ENCODE measurements around the gene TFDP2.

The TFDP2 gene

DNA sequence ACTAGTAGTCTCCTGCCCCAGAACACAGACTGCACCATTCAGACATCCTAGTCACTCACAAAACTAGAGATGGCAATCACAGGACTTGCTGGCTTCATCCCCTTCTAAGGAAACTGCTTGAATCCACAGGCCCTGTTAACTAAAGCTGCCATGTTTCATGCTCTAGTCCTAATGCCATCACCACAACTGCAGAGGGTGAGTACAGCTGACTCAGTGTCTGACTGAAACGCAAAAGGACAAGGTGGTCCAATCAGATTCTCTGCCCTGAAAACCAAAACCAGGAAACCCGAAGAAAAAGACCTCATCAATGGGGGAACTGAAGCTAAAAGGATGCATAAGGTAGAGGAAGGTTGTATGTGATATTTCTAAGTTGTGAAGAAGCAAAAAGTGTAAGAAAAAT lies 25.2 kb upstream of the TFDP2 start:
- TF ChIP-seq EZH2phosphoT487 (IDR thresholded peaks at IDR 0.05; ENCODE audit: low read depth): no peak
- TF ChIP-seq, protein P1, sequence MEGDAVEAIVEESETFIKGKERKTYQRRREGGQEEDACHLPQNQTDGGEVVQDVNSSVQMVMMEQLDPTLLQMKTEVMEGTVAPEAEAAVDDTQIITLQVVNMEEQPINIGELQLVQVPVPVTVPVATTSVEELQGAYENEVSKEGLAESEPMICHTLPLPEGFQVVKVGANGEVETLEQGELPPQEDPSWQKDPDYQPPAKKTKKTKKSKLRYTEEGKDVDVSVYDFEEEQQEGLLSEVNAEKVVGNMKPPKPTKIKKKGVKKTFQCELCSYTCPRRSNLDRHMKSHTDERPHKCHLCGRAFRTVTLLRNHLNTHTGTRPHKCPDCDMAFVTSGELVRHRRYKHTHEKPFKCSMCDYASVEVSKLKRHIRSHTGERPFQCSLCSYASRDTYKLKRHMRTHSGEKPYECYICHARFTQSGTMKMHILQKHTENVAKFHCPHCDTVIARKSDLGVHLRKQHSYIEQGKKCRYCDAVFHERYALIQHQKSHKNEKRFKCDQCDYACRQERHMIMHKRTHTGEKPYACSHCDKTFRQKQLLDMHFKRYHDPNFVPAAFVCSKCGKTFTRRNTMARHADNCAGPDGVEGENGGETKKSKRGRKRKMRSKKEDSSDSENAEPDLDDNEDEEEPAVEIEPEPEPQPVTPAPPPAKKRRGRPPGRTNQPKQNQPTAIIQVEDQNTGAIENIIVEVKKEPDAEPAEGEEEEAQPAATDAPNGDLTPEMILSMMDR (IDR thresholded peaks at IDR 0.05; ENCODE audit: low read depth, low read length): no peak
- no peaks in the 10 kb centered on the region for H3K36me3 ChIP-seq (replicated peaks; ENCODE audit: low read depth, low read length)

DNA sequence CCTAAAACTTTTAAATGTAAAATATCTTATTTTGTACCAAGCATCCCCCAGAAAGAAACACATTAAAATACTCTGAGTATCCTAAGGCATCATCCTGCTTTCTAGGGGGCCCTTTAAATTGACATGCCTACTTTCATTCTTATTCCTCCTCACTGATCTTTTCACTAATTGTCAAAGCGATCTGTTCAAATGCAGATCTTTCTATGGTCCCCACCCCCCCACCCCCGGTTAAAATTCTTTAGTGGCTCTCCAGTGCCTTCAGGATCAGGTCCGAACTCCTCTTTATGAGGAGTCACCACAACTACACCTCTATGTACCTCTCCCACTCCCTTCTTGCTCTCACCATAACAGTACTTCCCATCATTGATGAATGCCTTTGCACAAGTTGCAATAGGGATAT lies 19.2 kb upstream of the TFDP2 start:
- Histone ChIP-seq H3K4me1 (ENCODE audit: low read length) (no peaks in the 10 kb centered on the region), H3K4me2 (ENCODE audit: low read length) (no peak overlapping the region), H3K9ac (ENCODE audit: low read length) (no peak overlapping the region), H4K20me1 (ENCODE audit: insufficient read depth, low read length) (no peaks in the 10 kb centered on the region), H3K27ac (ENCODE audit: low read length) (no peak overlapping the region), H3K4me3 (ENCODE audit: low read length) (no peak overlapping the region), H3K9me3 (ENCODE audit: insufficient read depth, low read length) (no peaks in the 10 kb centered on the region), H3K79me2 (ENCODE audit: low read length) (no peaks in the 10 kb centered on the region), H2AFZ (ENCODE audit: low read depth, low read length) (no peak overlapping the region), H3K27me3 (ENCODE audit: low read depth, low read length) (no peaks in the 10 kb centered on the region), H3K36me3 (replicated peaks; ENCODE audit: low read depth, low read length) (peaks cover 3% of the 10 kb centered on the region)
- TF ChIP-seq, protein P1 (IDR thresholded peaks at IDR 0.05; ENCODE audit: low read depth, low read length): no peak
- TF ChIP-seq EZH2phosphoT487 (IDR thresholded peaks at IDR 0.05; ENCODE audit: low read depth): no peak

More for the DNA sequence above, 25.2 kb upstream of the TFDP2 start:
- Histone ChIP-seq H3K4me3 (ENCODE audit: low read length) (no peak overlapping the region), H3K9me3 (ENCODE audit: insufficient read depth, low read length) (no peaks in the 10 kb centered on the region), H2AFZ (ENCODE audit: low read depth, low read length) (no peak overlapping the region), H3K9ac (ENCODE audit: low read length) (no peak overlapping the region), H3K4me1 (ENCODE audit: low read length) (0 out of 2 replicates have a peak, but pooled peaks cover 7% of the 10 kb centered on the region), H3K27ac (ENCODE audit: low read length) (no peak overlapping the region), H3K4me2 (ENCODE audit: low read length) (no peak overlapping the region), H3K27me3 (ENCODE audit: low read depth, low read length) (no peaks in the 10 kb centered on the region), H4K20me1 (ENCODE audit: insufficient read depth, low read length) (no peaks in the 10 kb centered on the region), H3K79me2 (ENCODE audit: low read length) (no peaks in the 10 kb centered on the region)

DNA sequence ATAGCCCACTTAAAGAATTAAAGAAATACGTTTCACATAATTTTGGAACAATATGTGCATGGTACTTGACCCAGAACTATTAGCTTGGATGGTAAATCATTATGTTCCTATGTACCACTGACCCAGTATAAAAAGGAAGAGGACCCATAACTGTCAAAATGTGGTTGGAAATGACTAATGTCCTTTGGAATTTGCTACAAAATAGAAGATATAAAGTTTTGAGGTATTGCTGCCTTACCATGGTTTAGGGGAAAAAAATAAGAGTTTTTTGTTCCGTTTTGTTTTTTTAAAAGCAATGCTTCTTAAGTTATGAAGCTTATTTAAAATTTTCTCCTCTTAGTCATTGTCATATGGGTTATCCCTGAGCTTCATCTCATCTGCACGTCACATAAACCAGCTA lies 15.8 kb upstream of the TFDP2 start:
- Histone ChIP-seq H4K20me1 (ENCODE audit: insufficient read depth, low read length) (no peaks in the 10 kb centered on the region), H3K9ac (ENCODE audit: low read length) (no peak overlapping the region), H3K4me1 (ENCODE audit: low read length) (no peaks in the 10 kb centered on the region), H3K9me3 (ENCODE audit: insufficient read depth, low read length) (no peaks in the 10 kb centered on the region), H3K27ac (ENCODE audit: low read length) (no peak overlapping the region), H3K4me3 (ENCODE audit: low read length) (no peak overlapping the region), H2AFZ (ENCODE audit: low read depth, low read length) (no peak overlapping the region), H3K27me3 (ENCODE audit: low read depth, low read length) (no peaks in the 10 kb centered on the region), H3K4me2 (ENCODE audit: low read length) (no peak overlapping the region), H3K79me2 (ENCODE audit: low read length) (no peaks in the 10 kb centered on the region), H3K36me3 (replicated peaks; ENCODE audit: low read depth, low read length) (peaks cover 3% of the 10 kb centered on the region)
- TF ChIP-seq, protein P1 (IDR thresholded peaks at IDR 0.05; ENCODE audit: low read depth, low read length): no peak
- no peak for TF ChIP-seq EZH2phosphoT487 (IDR thresholded peaks at IDR 0.05; ENCODE audit: low read depth)

DNA sequence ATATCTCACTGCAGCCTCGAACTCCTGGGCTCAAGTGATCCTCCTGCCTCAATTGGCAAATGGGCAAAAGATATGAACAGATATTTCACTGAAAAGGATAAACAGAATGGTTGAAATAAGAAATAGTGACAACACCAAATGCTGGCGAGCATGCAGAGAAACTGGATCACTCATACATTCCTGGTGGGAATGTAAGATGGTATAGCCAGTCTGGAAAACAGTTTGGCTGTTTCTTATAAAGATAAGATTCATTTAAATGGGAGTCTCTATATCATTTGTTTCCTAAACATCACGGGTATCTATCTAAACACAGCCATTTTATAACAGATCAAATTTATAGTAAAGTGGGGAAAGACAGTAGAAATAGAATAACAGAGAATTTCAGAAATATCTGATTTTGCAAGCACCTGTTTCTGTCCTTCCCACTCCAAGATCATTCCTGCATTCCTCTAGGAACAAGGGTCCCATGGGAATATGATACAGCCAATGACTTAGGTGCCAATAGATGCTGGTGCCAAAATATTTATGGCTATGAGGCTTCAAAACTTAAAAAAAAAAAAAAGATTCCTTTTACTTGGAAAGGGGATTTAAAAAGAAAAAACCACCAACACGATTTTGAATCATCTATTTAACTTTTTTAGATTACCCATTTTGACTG lies 9.9 kb upstream of the TFDP2 start:
- no peak overlapping the region for H2AFZ ChIP-seq (ENCODE audit: low read depth, low read length)
- H4K20me1 ChIP-seq (ENCODE audit: insufficient read depth, low read length): no peaks in the 10 kb centered on the region
- no peaks in the 10 kb centered on the region for H3K27me3 ChIP-seq (ENCODE audit: low read depth, low read length)
- H3K27ac ChIP-seq (ENCODE audit: low read length): no peak overlapping the region
- no peak overlapping the region for H3K4me3 ChIP-seq (ENCODE audit: low read length)
- H3K4me1 ChIP-seq (ENCODE audit: low read length): no peaks in the 10 kb centered on the region
- no peak overlapping the region for H3K4me2 ChIP-seq (ENCODE audit: low read length)
- no peak overlapping the region for H3K9ac ChIP-seq (ENCODE audit: low read length)
- TF ChIP-seq EZH2phosphoT487 (IDR thresholded peaks at IDR 0.05; ENCODE audit: low read depth): no peak
- no peaks in the 10 kb centered on the region for H3K79me2 ChIP-seq (ENCODE audit: low read length)
- H3K9me3 ChIP-seq (ENCODE audit: insufficient read depth, low read length): no peaks in the 10 kb centered on the region
- H3K36me3 ChIP-seq (replicated peaks; ENCODE audit: low read depth, low read length): no peaks in the 10 kb centered on the region

Data from OCI-LY3 (cell line).